ENCODE data around the gene RAB3A.

- TF ChIP-seq RAD21 (IDR thresholded peaks at IDR 0.05; ENCODE audit: low read depth) (no peak), MAX (IDR thresholded peaks at IDR 0.05) (no peak), CREB1 (IDR thresholded peaks at IDR 0.05; ENCODE audit: low read depth) (no peak), YY1 (IDR thresholded peaks at IDR 0.05; ENCODE audit: low read depth) (no peak), TCF12 (IDR thresholded peaks at IDR 0.05; ENCODE audit: low read depth) (no peak), USF1 (IDR thresholded peaks at IDR 0.05) (no peak)
These were observed 22.0 kb upstream of the RAB3A start, which contains the start of gene PDE4C for GRCh38 chr19:18225702-18226468.

All from Ishikawa (cell line).